ENCODE measurements around the gene THSD7A.

GRCh38 chr7:11638011-11638774 is 193.8 kb downstream of the THSD7A start:
- no peak for TF ChIP-seq POLR2A (IDR thresholded peaks at IDR 0.05; ENCODE audit: low read depth, low read length)
- TF ChIP-seq POLR2AphosphoS5 (IDR thresholded peaks at IDR 0.05; ENCODE audit: low read depth, low read length): no peak
- no peak for TF ChIP-seq SPI1 (IDR thresholded peaks at IDR 0.05; ENCODE audit: low read depth, low read length)
- TF ChIP-seq TAF1 (IDR thresholded peaks at IDR 0.05; ENCODE audit: low read depth, low read length): no peak

All from GM12891 (cell line).